Measurements from ENCODE around the gene PFKFB4. TPM values are rescaled to one million over a fixed set of nuclear protein-coding genes. Genes with fewer than 3 reads are reported as not detected.

PFKFB4 gene
- total and polyA plus RNA-seq, 9 of the 15 experiments (the other 6 are each of a cell fraction or from before 2014, with no cell fraction given), result 0.92 to 56.3 (median 13.5) TPM

GRCh38 chr3:48601622-48601994, 45.0 kb upstream of the PFKFB4 start:
- Histone ChIP-seq H3K9me1 (ENCODE audit: control insufficient read depth, insufficient read depth, low read length) (no peaks in the 10 kb centered on the region), H3K9me3 (replicated peaks; ENCODE audit: control insufficient read depth, insufficient read depth, low read depth, low read length) (no peaks in the 10 kb centered on the region), H3K4me3 (no peak overlapping the region), H3K4me1 (replicated peaks in 1 of 2; ENCODE audit: control insufficient read depth in 2 of 2, insufficient read depth in 2 of 2, low read length in 2 of 2) (peaks cover 0 to 5% of the 10 kb centered on the region in 2 experiments; a peak in 2 of 5 replicates), H3K36me3 (ENCODE audit: control insufficient read depth, insufficient read depth, low read length) (peaks cover 89% of the 10 kb centered on the region; the same call in 2 of the 3 replicates), H2AFZ (ENCODE audit: low read depth, low read length) (no peak overlapping the region), H3K27me3 (ENCODE audit: control insufficient read depth in 2 of 2, insufficient read depth in 2 of 2, low read length in 2 of 2) (no peaks in the 10 kb centered on the region), H3K27ac (ENCODE audit: extremely low read depth, low read depth, low read length) (no peak overlapping the region), H3K4me2 (ENCODE audit: insufficient read depth, low read length) (no peak overlapping the region), H3K9ac (ENCODE audit: insufficient read depth in 1 of 2, low read depth in 2 of 2, low read length in 2 of 2) (no peak overlapping the region), H3K79me2 (ENCODE audit: control insufficient read depth, insufficient read depth, low read length) (peaks cover 8% of the 10 kb centered on the region; the same call in 1 of the 3 replicates), H4K20me1 (replicated peaks; ENCODE audit: control insufficient read depth, insufficient read depth, low read length) (no peaks in the 10 kb centered on the region)
- in situ Hi-C loops (cut with MboI) (no loop called here), intact Hi-C loops (cut with micrococcal nuclease) (no loop called here)
- ATAC-seq (no peak), DNase-seq (ENCODE audit: extremely low read depth in 1 of 4, low spot score in 3 of 4) (no peak), FAIRE-seq (no peak)
- 93% methylated on average over 2 of the region's 2 CpGs for WGBS (ENCODE audit: insufficient coverage, low coverage, missing lambda C conversion rate)
- BruUV-seq (replicated peaks), result no TSS peak
- TF ChIP-seq BRF1 (IDR thresholded peaks at IDR 0.05; ENCODE audit: borderline replicate concordance, extremely low read depth, insufficient read length) (no peak), ZKSCAN8 (CRISPR knock-in tag; IDR thresholded peaks at IDR 0.05) (no peak)
- ChIA-PET CTCF (ENCODE audit: low intra/inter-chr PET ratio) (no interaction called here), POLR2A (no interaction called here)

DNA sequence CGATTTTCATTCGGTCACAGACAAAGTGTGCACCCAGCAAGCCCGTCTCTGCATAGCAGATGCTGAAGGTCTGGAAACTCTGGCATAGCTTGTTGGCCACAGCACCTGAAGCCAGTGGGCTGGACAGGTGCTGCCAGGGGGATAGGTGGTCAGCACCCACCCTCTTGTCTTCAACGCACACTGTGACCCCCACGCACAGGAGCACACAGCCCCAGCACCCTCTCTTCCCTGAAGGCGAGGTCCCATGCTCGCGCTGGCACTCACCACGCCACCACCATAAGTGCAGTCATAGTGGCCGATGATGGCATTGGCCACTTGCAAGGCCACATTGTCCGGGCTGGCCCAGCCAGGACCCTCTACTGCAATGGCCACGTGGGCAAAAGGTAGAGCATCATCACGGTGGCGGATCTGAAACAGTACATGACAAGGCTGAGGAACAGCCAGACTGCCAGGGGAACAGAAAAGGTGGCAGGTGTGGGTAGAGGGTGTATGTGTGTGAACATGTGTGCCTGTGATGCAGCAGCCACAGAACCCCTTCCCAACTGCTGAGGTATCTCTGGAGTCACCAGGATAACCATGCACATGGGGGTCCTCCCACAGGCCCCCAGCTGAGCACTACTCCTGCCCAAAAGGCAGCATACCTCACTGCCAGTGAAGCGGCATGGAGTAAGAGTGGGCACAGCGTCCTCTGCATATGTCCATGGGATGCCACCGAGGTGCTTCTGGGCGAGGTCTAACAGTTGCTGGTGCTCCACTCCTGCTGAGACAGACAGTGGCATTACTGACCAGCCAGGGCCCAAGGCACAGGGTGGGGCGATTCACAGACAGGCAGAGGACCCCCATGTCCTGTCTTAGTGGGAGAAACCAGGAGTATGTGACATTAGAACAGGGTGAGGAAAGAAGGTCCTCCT, 44.4 kb upstream of the PFKFB4 start:
- intact Hi-C loops (cut with micrococcal nuclease), result no loop called here
- no peak overlapping the region for H3K27ac ChIP-seq (ENCODE audit: extremely low read depth, low read depth, low read length)
- H4K20me1 ChIP-seq (replicated peaks; ENCODE audit: control insufficient read depth, insufficient read depth, low read length), result no peaks in the 10 kb centered on the region
- H3K4me1 ChIP-seq (replicated peaks in 1 of 2; ENCODE audit: control insufficient read depth in 2 of 2, insufficient read depth in 2 of 2, low read length in 2 of 2), result peaks cover 4 to 10% of the 10 kb centered on the region in 2 experiments; a peak in 4 of 5 replicates
- ChIA-PET CTCF (ENCODE audit: low intra/inter-chr PET ratio) (no interaction called here), POLR2A (interaction anchor here (0.7 kb wide), 1 partner anchor 842 kb away, joined by 3 read pairs; no protein-coding TSS in a partner anchor)
- in situ Hi-C loops (cut with MboI), result no loop called here
- H3K36me3 ChIP-seq (ENCODE audit: control insufficient read depth, insufficient read depth, low read length), result peaks cover 84% of the 10 kb centered on the region; the same call in 2 of the 3 replicates
- no TSS peak for BruUV-seq (replicated peaks)
- DNase-seq (ENCODE audit: extremely low read depth in 1 of 4, low spot score in 3 of 4) (no peak), FAIRE-seq (no peak), ATAC-seq (no peak)
- no peak overlapping the region; a peak in 1 of 4 replicates for H3K9ac ChIP-seq (ENCODE audit: insufficient read depth in 1 of 2, low read depth in 2 of 2, low read length in 2 of 2)
- H3K4me3 ChIP-seq, result no peak overlapping the region
- 97% methylated on average over 16 of the region's 19 CpGs for WGBS (ENCODE audit: insufficient coverage, low coverage, missing lambda C conversion rate)
- H3K9me3 ChIP-seq (replicated peaks; ENCODE audit: control insufficient read depth, insufficient read depth, low read depth, low read length), result no peaks in the 10 kb centered on the region
- no peak overlapping the region for H2AFZ ChIP-seq (ENCODE audit: low read depth, low read length)
- no peaks in the 10 kb centered on the region for H3K9me1 ChIP-seq (ENCODE audit: control insufficient read depth, insufficient read depth, low read length)
- no peak overlapping the region for H3K4me2 ChIP-seq (ENCODE audit: insufficient read depth, low read length)
- 0 out of 3 replicates have a peak, but pooled peaks cover 4% of the 10 kb centered on the region for H3K79me2 ChIP-seq (ENCODE audit: control insufficient read depth, insufficient read depth, low read length)
- H3K27me3 ChIP-seq (ENCODE audit: control insufficient read depth in 2 of 2, insufficient read depth in 2 of 2, low read length in 2 of 2), result no peaks in the 10 kb centered on the region
- TF ChIP-seq LARP7 (IDR thresholded peaks at IDR 0.05) (no peak), RFX7 (CRISPR knock-in tag; IDR thresholded peaks at IDR 0.05) (no peak), FOSL1 (tag; conservative IDR thresholded peaks at IDR 0.05) (no peak), HNRNPLL (IDR thresholded peaks at IDR 0.05; ENCODE audit: low read depth, low read length, poor library complexity, severe bottlenecking) (no peak), KDM5B (IDR thresholded peaks at IDR 0.05; ENCODE audit: insufficient replicate concordance, low read depth, low read length) (no peak), STAG1 (CRISPR knock-in tag; IDR thresholded peaks at IDR 0.05; ENCODE audit: borderline replicate concordance) (no peak), POLR2G (IDR thresholded peaks at IDR 0.05; ENCODE audit: low read depth, low read length) (peak; percentile 29; the same call in 1 of the 2 replicates), BRD4 (IDR thresholded peaks at IDR 0.05) (no peak), HDAC1 (IDR thresholded peaks at IDR 0.05) (no peak), ATF4 (CRISPR knock-in tag; IDR thresholded peaks at IDR 0.05) (no peak), DACH1 (IDR thresholded peaks at IDR 0.05; ENCODE audit: partially characterized antibody) (no peak), THRAP3 (IDR thresholded peaks at IDR 0.05; ENCODE audit: borderline replicate concordance) (no peak), RBFOX2 (IDR thresholded peaks at IDR 0.05; ENCODE audit: low read depth, low read length) (peak; percentile 48; the same call in 1 of the 2 replicates)

Data from K562 (cell line).